Pons (tissue), 1 donor: ENCODE results near the gene CCDC57.

ENCODE experiments used
- DNase-seq: peaks from one replicate; pipeline ENCODE4 v3.0.0-alpha.2; 2016; ENCODE audit warnings: low spot score

The CCDC57 gene

DNA sequence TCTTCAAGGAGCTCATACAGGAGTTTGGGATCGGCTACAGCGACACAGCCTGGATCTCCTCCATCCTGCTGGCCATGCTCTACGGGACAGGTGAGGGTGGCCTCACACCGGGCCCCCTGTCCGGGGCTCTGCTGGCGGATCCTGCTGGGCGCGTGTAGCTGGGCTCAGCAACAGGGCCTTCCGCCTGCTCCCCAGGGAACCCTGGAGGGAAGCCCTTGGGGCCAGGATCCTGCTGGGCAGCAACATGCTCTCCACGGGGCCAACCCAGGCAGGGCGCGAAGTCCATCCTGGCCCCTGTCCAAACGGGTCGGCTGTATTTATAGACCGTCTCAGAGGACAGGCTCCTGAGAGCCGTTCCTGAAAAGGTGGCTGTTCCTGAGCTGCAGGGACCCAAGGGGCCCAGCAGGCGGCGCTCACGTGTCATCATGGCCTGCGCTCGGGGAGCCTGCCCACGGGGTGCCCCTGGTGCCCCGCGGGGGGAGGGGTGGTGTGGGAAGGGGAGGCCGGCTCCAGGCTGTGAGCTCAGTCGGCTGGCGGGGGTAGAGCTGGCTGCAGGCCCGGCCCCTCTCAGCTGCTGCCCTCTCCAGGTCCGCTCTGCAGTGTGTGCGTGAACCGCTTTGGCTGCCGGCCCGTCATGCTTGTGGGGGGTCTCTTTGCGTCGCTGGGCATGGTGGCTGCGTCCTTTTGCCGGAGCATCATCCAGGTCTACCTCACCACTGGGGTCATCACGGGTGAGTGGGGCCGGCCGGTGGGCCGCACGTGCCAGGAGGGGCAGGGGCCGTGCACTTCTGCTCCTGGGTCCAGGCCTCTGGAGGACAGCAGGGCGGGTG is 23.7 kb upstream of the CCDC57 start:
- no peak for DNase-seq

DNA sequence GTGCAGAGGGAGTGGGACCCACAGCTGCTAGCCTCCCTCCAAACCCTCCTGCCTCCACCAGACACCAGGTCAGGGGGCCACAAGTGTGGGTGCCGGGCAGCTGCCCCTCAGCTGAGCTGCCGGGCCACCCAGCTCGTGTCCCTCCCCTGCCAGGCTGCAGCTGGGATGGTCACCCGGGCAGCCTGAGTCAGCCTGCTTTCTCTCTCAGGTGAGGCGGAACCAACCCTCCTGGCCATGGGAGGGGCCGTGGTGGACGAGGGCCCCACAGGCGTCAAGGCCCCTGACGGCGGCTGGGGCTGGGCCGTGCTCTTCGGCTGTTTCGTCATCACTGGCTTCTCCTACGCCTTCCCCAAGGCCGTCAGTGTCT is 23.1 kb upstream of the CCDC57 start:
- no peak for DNase-seq

DNA sequence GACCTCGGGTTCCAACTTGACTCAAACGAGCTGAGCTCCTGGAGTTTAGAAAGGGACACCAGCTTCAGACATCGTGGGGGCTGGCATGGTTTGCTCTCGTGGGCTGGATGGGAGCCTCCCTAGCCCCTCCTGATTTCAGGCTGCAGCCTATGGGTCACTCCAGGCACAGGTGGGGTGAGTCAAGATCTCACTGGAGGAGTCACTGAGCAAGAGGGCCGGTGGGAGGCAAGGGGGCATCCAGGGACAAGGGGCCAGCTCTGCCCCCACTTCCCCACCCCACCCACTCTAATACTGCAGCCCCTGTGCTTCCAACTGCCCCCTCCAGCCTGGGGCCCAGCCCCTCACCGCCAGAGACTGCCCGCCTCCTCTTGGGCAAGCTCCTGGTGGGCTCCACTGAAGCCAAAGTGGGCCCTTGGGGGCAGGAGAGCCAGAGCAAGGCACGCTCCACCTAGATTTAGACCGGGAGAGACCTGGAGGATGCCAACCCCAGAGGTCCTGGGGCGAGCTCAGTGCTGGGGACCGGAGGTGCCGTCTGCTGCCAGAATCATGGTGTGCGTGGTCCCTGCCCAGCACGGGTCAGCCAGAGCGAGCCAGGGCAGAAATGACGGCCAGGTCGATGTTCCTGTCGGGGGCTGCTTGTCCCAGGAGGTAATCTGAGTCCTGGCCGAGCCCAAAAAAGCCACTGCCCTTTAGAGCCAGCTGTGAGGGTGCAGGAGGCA is 22.6 kb upstream of the CCDC57 start:
- no peak for DNase-seq

DNA sequence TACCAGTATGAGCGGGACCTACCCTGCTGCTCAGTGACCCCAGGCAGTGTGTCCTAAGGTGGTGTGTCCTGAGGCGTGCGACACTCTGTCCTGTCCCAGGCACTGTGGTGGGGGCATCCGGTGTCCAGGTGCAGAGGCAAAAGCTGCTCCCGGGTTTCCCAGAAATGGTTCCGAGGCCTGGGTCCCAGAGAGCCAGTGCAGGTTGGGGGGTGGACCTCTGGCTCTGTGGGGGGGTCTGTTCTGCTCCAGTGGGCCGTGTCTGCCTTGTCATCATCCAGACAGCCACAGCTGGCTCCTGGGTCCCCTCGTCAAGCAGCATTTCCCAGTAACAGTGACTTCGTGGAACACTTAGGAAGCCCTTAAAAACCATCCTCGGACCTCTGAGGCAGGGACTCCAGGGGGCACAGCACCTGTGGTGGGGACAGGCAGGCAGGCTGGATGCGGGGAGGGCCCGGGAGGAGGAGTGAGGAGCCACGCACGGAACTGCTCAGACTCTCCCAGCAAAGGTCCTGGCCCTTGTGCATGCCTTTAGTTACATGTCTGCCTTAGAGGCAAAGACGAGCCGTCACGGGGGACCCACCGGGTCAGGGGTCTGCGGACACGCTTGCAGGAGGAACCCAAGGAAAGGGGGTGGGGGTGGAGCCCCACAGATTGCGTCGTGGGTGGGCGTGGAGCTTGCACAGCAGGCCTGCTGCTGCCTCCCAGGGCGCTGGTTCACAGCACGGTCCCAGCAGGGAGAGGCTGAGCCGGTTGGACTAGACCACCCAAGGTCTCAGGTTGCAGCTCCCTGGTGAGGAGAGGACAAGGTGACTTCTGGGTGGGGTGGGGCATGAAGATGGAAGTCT is 21.8 kb upstream of the CCDC57 start:
- no peak for DNase-seq

DNA sequence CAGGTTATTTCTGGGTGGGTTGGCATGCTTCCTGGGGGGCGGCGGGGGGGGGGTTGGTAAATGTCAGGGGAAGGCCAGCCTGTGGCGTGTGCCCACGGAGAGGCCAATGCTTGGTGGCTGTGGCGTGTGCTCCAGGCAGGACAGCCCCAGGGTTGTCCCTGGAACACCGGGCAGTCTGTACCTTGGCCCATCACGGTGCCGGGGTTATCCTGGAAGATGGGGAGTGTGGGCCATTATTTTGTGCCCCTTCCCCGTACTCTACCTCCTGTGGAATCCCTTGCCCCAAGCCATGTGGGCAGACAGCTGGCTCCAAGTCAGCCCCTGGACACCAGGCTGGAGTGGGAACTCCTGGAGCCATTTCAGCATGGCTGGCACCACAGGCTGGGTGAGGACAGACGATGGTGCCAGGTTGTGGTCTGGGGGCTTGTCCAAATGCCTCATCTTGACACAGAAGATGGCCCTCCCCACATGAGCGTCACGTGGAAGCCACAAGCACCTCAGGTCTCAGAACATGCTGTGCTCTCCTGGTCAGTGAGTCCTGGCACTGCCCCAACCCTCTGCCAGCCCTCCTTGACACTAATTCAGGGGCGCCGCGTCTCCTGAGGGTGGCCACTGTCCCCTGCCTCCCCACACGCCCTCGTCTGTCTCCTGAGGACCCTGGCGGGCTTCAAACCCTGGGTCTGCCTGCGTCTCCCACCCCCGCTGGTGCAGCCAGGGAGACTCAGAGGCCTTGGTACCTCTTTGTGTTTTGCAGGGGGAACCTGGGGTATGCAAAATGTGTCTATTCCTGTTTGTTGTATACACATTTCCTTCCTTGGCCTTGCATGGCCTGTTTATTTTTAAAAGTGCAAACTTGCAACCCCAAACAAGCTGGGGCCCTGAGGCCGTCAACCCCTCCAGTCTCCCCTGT is 20.5 kb upstream of the CCDC57 start:
- DNase-seq: no peak

DNA sequence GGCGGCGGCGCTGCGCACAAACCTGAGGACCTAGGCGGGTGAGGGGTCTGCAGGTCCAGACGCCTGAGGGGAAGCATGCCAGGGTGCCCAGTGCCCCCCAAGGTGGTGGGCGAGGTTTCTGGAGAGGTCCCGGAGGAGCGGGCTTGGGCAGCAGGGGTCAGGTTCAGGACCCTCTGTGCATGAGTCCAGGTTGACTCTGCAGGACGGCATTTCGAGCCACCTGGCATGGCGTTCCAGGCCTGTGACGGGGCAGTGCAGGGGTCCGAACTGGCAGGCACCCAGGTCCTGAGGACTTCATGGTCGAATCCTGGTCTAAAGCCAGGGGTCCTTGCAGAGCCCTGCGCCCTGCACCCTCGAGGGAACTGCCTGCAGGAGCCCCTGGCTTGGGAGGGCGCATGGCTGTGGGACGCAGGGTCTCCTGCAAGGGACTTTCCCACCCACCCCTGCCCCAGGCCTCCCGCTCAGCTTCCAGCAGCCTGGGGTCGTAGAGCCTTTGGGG is 19.7 kb upstream of the CCDC57 start:
- DNase-seq: no peak

DNA sequence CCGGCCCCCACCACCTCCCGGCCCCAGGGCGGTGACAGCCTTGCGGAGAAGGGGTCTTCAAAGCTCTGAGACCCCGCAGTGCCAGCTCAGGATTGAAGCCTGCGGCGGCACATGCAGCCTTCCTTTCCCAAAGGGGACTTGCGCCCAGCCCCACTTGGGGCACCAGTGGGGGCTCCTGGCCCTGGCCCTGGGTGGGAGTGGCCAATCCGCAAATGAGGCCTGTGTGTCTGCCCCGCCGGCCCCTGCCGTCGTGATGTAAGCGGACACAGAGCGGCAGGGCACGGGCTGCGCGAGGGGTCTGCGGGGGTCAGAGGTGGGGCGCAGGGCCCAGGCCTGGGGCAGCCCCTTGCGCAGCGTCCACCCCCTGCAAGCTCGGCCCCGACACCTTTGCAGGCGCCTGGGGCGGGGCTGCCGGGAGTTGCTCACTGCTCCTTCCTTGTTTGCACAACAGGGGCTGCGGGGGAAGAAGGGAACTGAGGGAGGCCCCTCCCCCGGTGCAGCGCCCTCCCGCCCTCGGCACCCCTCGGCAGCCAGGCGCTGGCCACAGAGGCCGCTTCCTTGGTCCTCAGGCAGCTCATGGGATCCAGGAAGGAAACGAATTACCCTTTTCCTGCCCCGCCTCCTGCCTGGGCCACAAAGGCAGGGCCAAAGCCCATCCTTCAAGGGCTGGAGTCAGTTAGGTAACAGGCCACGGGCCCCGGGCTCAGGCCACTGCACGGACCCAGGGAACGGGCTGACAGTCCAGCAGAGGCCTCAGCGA is 19.1 kb upstream of the CCDC57 start:
- no peak for DNase-seq

DNA sequence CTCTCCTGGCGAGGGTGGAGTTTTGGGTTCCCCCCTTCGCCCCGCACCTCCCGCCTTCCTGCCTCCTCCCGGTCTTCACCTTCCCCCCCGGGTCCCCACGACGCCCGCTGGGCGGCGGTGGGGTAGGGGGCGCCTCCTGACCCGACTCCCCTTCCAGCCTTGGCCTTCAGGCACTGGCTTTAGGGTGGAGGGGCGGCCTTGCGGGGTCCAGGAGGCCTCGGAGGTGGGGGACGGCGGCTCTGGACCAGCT is 18.6 kb upstream of the CCDC57 start:
- DNase-seq: no peak

DNA sequence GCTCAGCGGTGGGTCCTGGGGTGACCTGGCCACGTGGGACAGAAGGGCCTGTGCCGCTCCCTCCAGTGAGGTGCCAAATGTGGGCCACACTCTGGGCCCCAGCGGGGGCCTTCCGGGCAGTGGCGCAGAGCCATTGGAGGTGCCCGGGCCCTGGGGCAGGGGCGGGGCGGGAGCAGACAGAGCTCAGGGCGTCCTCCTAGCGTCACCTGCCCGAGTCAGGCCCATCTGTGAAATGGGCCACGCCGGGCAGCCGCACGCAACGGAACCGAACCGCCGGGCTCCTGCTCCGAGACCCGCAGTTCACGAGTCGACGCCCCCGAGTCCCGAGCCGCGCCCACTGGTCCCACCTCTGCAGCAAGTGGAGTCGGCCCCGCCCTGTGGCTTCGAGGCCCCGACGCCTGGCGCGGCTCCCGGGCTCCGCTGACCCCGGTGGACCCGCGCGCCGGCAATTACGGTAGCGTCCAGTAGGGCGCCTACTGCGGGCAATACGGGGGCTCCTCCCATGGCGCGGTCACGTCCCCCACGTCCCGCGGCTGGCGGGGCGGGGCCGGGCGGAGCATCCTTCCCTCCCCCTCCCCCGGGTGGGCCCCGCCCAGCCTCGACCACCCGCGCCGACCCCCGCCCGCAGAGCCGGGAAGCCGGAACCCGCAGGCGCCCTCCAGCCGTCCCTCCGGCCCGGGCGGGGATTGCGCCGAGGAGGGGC is 18.1 kb upstream of the CCDC57 start:
- DNase-seq: no peak

DNA sequence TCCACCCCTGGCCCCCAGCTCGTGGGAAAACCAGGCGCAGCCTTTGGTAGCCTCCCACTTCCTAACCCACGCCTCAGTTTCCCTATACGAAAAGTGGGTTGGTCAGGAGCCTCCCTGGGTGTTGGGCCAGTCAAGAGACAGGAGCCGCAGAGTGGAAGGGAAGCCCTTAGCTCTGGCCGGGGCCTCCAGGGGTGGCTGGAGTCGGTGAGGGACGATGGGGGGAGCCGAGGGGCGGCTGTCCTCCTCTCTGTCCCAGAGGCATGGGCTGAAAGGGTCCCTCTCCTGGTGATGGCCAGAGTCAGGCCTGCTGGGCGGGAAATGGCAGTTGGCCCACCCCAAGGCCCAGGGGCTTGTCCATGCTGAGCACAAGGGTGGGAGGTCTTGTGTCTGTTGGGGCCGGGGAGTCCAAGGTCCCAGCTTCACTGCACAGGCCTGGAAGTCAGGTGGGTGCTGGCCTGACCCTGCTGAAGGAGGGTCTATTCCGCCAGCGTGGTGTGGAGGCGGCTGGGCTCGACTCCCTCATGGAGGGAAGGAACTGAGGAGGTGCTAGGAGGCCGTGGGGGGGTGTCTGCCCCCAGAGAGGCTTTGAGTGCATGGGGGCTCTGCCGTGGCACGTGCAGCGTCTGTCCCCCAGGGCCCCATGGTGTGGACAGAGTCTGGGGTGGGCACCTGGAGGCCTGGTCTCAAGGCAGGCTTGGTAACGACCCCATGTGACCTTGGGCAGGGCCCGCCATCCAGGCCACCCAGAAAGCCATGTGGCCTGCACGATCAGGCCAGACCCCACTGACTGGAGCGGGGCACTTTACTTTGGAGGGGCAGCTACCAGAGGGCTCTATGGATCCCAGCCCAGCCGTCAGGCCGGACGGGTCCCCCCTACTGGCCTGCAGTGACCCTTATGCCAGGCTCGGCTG is 17.3 kb upstream of the CCDC57 start:
- no peak for DNase-seq

DNA sequence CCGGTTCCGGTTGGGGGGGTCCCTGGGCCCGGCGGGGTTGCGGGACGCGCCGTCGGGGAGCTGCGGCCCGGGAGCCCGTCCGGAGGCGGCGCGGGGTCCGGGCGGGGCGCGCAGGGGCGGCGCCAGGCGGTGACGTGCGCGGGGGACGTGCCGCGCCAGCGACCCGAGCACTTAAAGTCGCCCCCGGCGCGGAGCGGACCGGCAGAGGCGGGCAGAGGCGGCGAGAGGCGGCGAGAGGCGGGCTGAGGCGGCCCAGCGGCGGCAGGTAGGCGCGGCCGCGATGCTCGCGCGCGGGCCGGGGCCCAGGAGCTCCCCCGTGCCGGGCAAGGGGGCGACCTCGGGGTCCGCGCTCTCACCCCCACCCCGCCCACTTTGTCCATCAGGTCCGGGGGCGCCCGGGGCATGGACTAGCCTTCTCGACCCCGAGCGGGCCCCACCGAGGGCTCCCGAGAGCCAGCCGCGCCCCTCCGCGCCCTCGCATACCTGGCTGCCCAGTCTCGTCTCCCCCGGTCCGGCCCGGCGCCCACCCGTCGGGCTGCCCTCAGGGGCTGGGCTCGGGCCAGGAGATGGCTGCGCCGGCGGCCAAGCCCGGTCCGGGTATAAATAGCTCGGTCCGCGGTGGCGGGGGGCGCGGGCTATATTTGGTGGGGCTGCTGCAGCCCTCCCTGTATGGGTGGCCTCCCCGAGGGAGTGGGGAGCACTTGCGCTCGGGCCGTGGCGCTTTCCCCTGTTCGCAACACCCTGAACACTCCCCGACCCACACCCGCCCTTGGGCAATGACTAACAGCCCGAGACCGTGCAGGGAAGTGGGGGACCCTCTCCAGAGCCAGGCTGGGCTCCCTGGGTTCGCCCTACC is 16.4 kb upstream of the CCDC57 start, which contains the start of gene SLC16A3:
Gene SLC16A3, plus strand, starts transcription at position 201 of the 856 bp plus-strand sequence. CDS start 6,967 bp downstream, outside the sequence.
- DNase-seq: no peak

DNA sequence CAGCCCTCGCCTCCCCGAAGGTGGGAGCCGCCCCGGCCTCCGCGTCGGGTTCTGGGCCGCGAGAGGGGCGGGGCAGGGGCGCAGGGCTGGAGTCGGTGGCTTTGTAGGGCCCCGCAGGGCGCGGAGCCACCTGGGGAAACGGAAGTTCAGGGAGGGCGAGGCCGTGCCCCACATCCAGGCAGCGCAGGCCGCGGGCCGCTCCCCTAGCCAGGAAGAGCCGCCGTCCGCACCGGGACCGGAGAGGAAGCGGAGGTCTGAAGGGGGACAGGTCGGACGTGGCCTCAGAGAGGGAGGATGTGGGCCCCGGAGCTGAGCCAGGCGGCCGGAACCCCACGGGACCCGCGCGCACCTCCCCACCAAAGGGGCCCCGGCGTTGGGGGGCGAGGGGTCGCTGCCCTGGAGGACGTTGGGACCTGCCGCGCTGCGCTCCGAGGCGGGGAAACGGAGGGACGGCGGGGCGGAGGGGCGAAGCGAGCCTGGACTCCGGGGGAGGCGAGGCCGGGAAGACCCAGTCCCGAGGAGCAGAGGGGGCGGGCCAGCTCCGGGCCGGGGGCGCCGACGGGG is 15.7 kb upstream of the CCDC57 start:
- DNase-seq: no peak

DNA sequence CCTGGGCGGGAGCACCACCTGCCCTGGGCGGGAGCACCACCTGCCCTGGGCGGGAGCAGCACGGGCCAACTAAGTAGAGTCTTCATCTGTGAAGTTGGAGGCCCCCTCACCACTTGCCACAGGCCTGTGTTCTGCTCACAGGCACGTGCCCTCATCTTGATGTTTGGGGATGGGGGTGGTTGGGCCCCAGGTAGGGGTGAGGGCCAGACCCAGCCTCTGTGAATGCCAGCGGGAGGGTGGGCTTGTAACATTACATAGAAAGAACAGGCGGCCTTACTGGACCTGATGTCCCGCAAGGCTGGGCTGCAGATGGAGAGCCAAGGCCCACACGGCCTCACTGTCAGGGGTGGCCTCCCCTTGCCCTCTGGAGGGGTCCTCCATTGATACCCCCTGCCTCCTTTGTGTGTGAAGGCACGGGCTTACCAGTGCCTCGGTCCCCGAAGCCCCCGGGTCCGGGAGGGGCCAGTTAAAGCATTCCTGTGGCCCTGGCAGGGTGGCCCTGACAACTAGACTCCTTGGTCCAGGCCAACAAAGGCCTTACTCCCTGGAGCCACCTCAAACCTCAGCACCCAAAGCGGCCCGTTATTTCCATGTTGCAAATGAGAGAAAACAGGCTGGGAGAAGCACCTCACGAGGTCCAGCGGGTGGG is 15.1 kb upstream of the CCDC57 start:
- no peak for DNase-seq

DNA sequence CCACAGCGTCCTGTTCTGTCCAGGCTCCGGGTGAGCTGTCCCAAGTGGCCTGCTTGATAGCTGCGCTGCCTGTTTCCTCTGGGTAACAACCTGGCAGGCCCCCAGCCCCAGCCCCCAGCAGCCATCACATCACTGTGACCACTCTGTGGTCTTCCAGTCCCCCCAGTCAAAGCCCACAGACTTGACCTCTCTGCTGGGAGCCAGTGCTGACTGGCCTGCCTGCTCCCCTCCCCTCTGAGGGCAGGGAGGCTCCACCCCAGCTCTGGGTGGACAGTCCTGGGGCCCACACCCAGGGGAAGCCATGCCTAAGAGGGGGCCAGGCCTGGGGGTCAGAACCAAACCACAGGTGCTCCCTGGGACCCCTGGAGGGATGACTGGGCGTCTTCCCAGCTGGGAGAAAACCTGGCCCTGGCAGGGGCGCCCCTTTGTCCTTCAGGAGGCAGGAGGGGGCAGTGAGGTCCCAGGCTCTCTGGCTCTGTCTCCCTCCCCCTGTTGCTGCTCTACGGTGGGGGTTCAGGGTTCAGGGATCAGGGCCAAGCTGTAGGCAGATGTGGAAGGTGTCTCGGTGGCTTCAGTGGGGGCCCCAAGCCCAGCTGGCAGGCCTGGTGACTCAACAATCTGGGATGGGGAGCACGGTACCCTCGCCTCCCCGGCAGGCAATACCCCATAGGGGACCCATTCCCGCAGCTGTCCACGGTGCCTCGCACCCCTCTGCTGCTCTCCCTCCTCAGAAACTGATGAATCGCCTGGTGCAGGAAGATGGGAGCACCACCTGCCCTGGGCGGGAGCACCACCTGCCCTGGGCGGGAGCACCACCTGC is 14.4 kb upstream of the CCDC57 start:
- DNase-seq: no peak

DNA sequence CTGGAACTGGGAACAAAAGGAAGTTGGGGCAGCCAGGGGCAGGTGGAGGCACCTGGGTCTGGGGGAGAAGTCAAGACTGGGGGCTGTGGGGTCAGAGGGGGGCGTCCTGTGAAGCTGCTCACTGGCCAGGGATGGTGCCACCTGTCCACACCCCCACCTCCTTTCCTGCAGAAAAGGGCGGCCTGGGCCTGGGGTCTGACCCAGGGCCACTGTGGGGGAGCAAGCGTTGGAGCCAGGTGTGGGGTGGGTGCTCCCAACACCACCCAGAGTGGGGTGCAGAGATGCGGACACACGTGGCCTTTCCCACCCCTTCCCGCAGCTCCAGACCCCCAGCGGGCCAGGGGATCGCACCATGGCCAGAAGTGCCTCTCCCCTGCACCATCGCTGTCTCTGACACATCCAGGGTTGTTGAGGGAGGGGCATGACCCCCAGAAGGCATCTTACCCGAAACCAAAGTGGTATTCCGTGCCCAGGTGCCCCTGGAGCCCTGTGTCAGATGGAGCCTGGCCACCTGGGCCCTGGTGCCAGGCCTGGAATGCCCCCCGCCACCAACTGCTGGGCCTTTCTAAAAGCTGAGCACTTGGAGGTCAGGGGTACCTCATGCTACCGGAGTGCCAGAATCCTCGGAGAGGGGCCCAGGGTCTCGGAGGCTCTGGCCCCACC is 13.6 kb upstream of the CCDC57 start:
- DNase-seq: no peak
